Measurements from ENCODE around the gene TTLL13. TPM values are rescaled to one million over a fixed set of nuclear protein-coding genes. Genes with fewer than 3 reads are reported as not detected.
"Not testable (repeated sequence)": the region's sequence is repeated elsewhere in the genome, so short reads cannot be mapped to it uniquely, and the experiment has no call there.

TTLL13 gene
- total and polyA plus RNA-seq, 2 donors (not counting 1 experiment from before 2014, with no cell fraction given) = under 0.01 to 0.08 TPM

DNA sequence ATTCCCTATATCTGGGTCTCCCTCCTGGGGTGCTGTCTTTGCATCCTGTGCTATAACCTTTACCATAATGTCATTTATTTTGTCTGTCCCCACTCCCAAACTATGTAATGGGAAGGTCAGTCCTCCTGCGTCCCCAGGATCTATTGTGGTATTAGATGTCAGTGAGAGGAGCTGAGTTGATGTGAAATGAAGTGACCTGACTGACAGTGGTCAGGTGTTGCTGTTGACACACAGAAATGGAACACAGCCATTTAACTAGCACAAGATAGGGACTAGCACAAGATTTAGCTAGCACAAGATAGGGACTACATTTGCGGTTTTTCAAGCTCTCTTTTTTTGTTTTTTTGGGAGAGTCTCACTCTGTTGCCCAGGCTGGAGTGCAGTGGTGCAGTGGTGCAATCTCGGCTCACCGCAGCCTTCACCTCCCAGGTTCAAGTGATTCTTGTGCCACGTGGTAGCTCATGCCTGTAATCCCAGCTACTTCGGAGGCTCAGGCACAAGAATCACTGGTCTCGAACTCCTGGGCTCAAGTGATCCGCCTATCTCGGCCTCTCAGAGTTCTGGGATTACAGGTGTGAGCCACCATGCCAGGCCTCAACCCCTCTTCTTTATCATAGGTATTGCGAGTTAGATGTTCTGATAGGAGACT is 21.3 kb downstream of the TTLL13 start:
- H3K4me3 ChIP-seq (replicated peaks in 1 of 4; ENCODE audit: control extremely low read depth in 1 of 4, insufficient read depth in 1 of 4, low read depth in 3 of 4, low read length in 4 of 4) = no peak overlapping the region
- H3K27ac ChIP-seq (ENCODE audit: insufficient read depth, low read length) = no peak overlapping the region
- no peaks in the 10 kb centered on the region for H3K9me3 ChIP-seq (ENCODE audit: control insufficient read depth, insufficient read depth, low read depth, low read length)
- peaks cover 50% of the 10 kb centered on the region for H3K79me2 ChIP-seq (ENCODE audit: control insufficient read depth, insufficient read depth, low read length)
- H3K4me1 ChIP-seq (ENCODE audit: control insufficient read depth, extremely low read depth, insufficient read depth, low read length) = peaks cover 3% of the 10 kb centered on the region
- H3K4me2 ChIP-seq (ENCODE audit: extremely low read depth, insufficient read depth, low read length) = no peak overlapping the region
- no peak for DNase-seq (ENCODE audit: low read depth in 2 of 2)
- H3K9ac ChIP-seq (ENCODE audit: insufficient read depth, low read length) = no peak overlapping the region
- peaks cover 8% of the 10 kb centered on the region for H3K36me3 ChIP-seq (ENCODE audit: control insufficient read depth, insufficient read depth, low read length)
- TF ChIP-seq EZH2 (IDR thresholded peaks at IDR 0.05; ENCODE audit: low read length, missing control alignments) = no peak
- TF ChIP-seq CTCF (conservative IDR thresholded peaks at IDR 0.05 in 1 of 2, IDR thresholded peaks at IDR 0.05 in 1 of 2; ENCODE audit: low read depth in 1 of 2, low read length in 2 of 2) = no peak
- no peaks in the 10 kb centered on the region for H4K20me1 ChIP-seq (ENCODE audit: control insufficient read depth, extremely low read depth, insufficient read depth, low read length)
- no peak overlapping the region for H2AFZ ChIP-seq (ENCODE audit: low read length)
- no peaks in the 10 kb centered on the region for H3K27me3 ChIP-seq (ENCODE audit: control insufficient read depth, insufficient read depth, low read length)

- Histone ChIP-seq H3K79me2 (ENCODE audit: control insufficient read depth, insufficient read depth, low read length) (peaks cover 42% of the 10 kb centered on the region), H3K27ac (ENCODE audit: insufficient read depth, low read length) (no peak overlapping the region), H3K4me2 (ENCODE audit: extremely low read depth, insufficient read depth, low read length) (no peak overlapping the region), H4K20me1 (ENCODE audit: control insufficient read depth, extremely low read depth, insufficient read depth, low read length) (no peaks in the 10 kb centered on the region), H3K9me3 (ENCODE audit: control insufficient read depth, insufficient read depth, low read depth, low read length) (no peaks in the 10 kb centered on the region), H3K36me3 (ENCODE audit: control insufficient read depth, insufficient read depth, low read length) (peaks cover 8% of the 10 kb centered on the region), H3K27me3 (ENCODE audit: control insufficient read depth, insufficient read depth, low read length) (no peaks in the 10 kb centered on the region), H2AFZ (ENCODE audit: low read length) (no peak overlapping the region), H3K4me3 (replicated peaks in 1 of 4; ENCODE audit: control extremely low read depth in 1 of 4, insufficient read depth in 1 of 4, low read depth in 3 of 4, low read length in 4 of 4) (no peak overlapping the region), H3K4me1 (ENCODE audit: control insufficient read depth, extremely low read depth, insufficient read depth, low read length) (peaks cover 3% of the 10 kb centered on the region), H3K9ac (ENCODE audit: insufficient read depth, low read length) (no peak overlapping the region)
- DNase-seq (ENCODE audit: low read depth in 2 of 2) = no peak
- TF ChIP-seq EZH2 (IDR thresholded peaks at IDR 0.05; ENCODE audit: low read length, missing control alignments) (no peak), CTCF (conservative IDR thresholded peaks at IDR 0.05 in 1 of 2, IDR thresholded peaks at IDR 0.05 in 1 of 2; ENCODE audit: low read depth in 1 of 2, low read length in 2 of 2) (no peak)
Measured at GRCh38 chr15:90271459-90272166, 22.3 kb downstream of the TTLL13 start.

- H3K9me3 ChIP-seq (ENCODE audit: control insufficient read depth, insufficient read depth, low read depth, low read length); H3K27me3 ChIP-seq (ENCODE audit: control insufficient read depth, insufficient read depth, low read length); H3K4me1 ChIP-seq (ENCODE audit: control insufficient read depth, extremely low read depth, insufficient read depth, low read length); H3K4me2 ChIP-seq (ENCODE audit: extremely low read depth, insufficient read depth, low read length); H3K79me2 ChIP-seq (ENCODE audit: control insufficient read depth, insufficient read depth, low read length); DNase-seq (ENCODE audit: low read depth in 2 of 2); H3K9ac ChIP-seq (ENCODE audit: insufficient read depth, low read length); H4K20me1 ChIP-seq (ENCODE audit: control insufficient read depth, extremely low read depth, insufficient read depth, low read length); H3K4me3 ChIP-seq (replicated peaks in 1 of 4; ENCODE audit: control extremely low read depth in 1 of 4, insufficient read depth in 1 of 4, low read depth in 3 of 4, low read length in 4 of 4); H3K27ac ChIP-seq (ENCODE audit: insufficient read depth, low read length); H2AFZ ChIP-seq (ENCODE audit: low read length); H3K36me3 ChIP-seq (ENCODE audit: control insufficient read depth, insufficient read depth, low read length): not testable (repeated sequence)
Measured at GRCh38 chr15:90278467-90278866, 29.1 kb downstream of the TTLL13 start.

DNA sequence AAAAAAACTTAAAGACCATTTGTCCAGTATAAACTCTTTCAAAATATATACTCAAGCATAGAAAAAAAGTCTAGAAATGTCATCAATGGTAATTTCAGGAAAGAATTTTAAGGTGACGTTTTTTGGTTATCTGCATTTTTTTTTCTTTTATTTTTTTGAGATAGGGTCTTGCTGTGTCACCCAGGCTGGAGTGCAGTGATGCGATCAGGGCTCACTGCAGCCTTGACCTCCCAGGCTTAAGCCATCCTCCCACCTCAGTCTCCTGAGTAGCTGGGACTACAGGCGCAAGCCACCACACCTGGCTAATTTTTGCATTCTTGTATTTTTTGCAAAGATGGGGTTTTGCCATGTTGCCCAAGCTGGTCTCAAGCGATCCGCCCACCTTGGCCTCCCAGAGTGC is 31.4 kb downstream of the TTLL13 start:
- not testable (repeated sequence) for H3K27me3 ChIP-seq (ENCODE audit: control insufficient read depth, insufficient read depth, low read length); H3K27ac ChIP-seq (ENCODE audit: insufficient read depth, low read length); H3K4me2 ChIP-seq (ENCODE audit: extremely low read depth, insufficient read depth, low read length); H3K9ac ChIP-seq (ENCODE audit: insufficient read depth, low read length); DNase-seq (ENCODE audit: low read depth in 2 of 2); H2AFZ ChIP-seq (ENCODE audit: low read length); H4K20me1 ChIP-seq (ENCODE audit: control insufficient read depth, extremely low read depth, insufficient read depth, low read length); H3K4me3 ChIP-seq (replicated peaks in 1 of 4; ENCODE audit: control extremely low read depth in 1 of 4, insufficient read depth in 1 of 4, low read depth in 3 of 4, low read length in 4 of 4); H3K9me3 ChIP-seq (ENCODE audit: control insufficient read depth, insufficient read depth, low read depth, low read length); H3K4me1 ChIP-seq (ENCODE audit: control insufficient read depth, extremely low read depth, insufficient read depth, low read length); H3K79me2 ChIP-seq (ENCODE audit: control insufficient read depth, insufficient read depth, low read length); H3K36me3 ChIP-seq (ENCODE audit: control insufficient read depth, insufficient read depth, low read length)

GRCh38 chr15:90281637-90282036 is 32.3 kb downstream of the TTLL13 start:
- not testable (repeated sequence) for H3K9me3 ChIP-seq (ENCODE audit: control insufficient read depth, insufficient read depth, low read depth, low read length); H3K4me2 ChIP-seq (ENCODE audit: extremely low read depth, insufficient read depth, low read length); DNase-seq (ENCODE audit: low read depth in 2 of 2); H3K4me1 ChIP-seq (ENCODE audit: control insufficient read depth, extremely low read depth, insufficient read depth, low read length); H4K20me1 ChIP-seq (ENCODE audit: control insufficient read depth, extremely low read depth, insufficient read depth, low read length); H3K9ac ChIP-seq (ENCODE audit: insufficient read depth, low read length); H3K4me3 ChIP-seq (replicated peaks in 1 of 4; ENCODE audit: control extremely low read depth in 1 of 4, insufficient read depth in 1 of 4, low read depth in 3 of 4, low read length in 4 of 4); H3K27ac ChIP-seq (ENCODE audit: insufficient read depth, low read length); H2AFZ ChIP-seq (ENCODE audit: low read length); H3K79me2 ChIP-seq (ENCODE audit: control insufficient read depth, insufficient read depth, low read length); H3K36me3 ChIP-seq (ENCODE audit: control insufficient read depth, insufficient read depth, low read length); H3K27me3 ChIP-seq (ENCODE audit: control insufficient read depth, insufficient read depth, low read length)
